Measurements from ENCODE around the gene TJP1.

The TJP1 gene

GRCh38 chr15:29805708-29806104 lies 16.6 kb downstream of the TJP1 start:
- intact Hi-C loops (cut with DNase I; ENCODE audit: low total_unique reads), result no loop called here
- H3K4me1 ChIP-seq, result peaks cover 0 to 78% (median 20%) of the 10 kb centered on the region in 4 donors
- no peak overlapping the region for H3K4me3 ChIP-seq
- H3K27ac ChIP-seq, result peak overlapping the region in 1 of 2 donors; percentile 3
- TF ChIP-seq CTCF (IDR thresholded peaks at IDR 0.05), result no peak
- H3K36me3 ChIP-seq, result no peaks in the 10 kb centered on the region
- no peaks in the 10 kb centered on the region for H3K9me3 ChIP-seq
- H3K27me3 ChIP-seq, result no peaks in the 10 kb centered on the region
- DNase-seq, result no peak

GRCh38 chr15:29805043-29805707 lies 17.1 kb downstream of the TJP1 start:
- Histone ChIP-seq H3K27me3 (no peaks in the 10 kb centered on the region), H3K4me1 (peaks cover 0 to 72% (median 20%) of the 10 kb centered on the region in 4 donors), H3K9me3 (no peaks in the 10 kb centered on the region), H3K27ac (peak overlapping the region; percentile 5 to 9), H3K4me3 (no peak overlapping the region), H3K36me3 (no peaks in the 10 kb centered on the region)
- intact Hi-C loops (cut with DNase I; ENCODE audit: low total_unique reads), result no loop called here
- TF ChIP-seq CTCF (IDR thresholded peaks at IDR 0.05), result no peak
- no peak for DNase-seq

- Histone ChIP-seq H3K4me3 (no peak overlapping the region), H3K4me1 (peaks cover 0 to 58% (median 16%) of the 10 kb centered on the region in 4 donors), H3K36me3 (no peaks in the 10 kb centered on the region), H3K27ac (no peak overlapping the region), H3K27me3 (no peaks in the 10 kb centered on the region), H3K9me3 (no peaks in the 10 kb centered on the region)
- no peak for DNase-seq
- intact Hi-C loops (cut with DNase I; ENCODE audit: low total_unique reads), result no loop called here
- no peak for TF ChIP-seq CTCF (IDR thresholded peaks at IDR 0.05)
Measured at GRCh38 chr15:29802411-29802810, 19.9 kb downstream of the TJP1 start.

GRCh38 chr15:29800491-29801366 lies 21.5 kb downstream of the TJP1 start:
- Histone ChIP-seq H3K4me3 (no peak overlapping the region), H3K27ac (no peak overlapping the region), H3K27me3 (no peaks in the 10 kb centered on the region), H3K36me3 (no peaks in the 10 kb centered on the region), H3K9me3 (no peaks in the 10 kb centered on the region), H3K4me1 (peaks cover 0 to 41% (median 13%) of the 10 kb centered on the region in 4 donors)
- no peak for TF ChIP-seq CTCF (IDR thresholded peaks at IDR 0.05)
- DNase-seq, result no peak
- intact Hi-C loops (cut with DNase I; ENCODE audit: low total_unique reads), result no loop called here

- Histone ChIP-seq H3K27me3 (no peaks in the 10 kb centered on the region), H3K27ac (no peak overlapping the region), H3K4me1 (peaks cover 0 to 39% (median 7%) of the 10 kb centered on the region in 4 donors), H3K36me3 (no peaks in the 10 kb centered on the region), H3K4me3 (no peak overlapping the region), H3K9me3 (no peaks in the 10 kb centered on the region)
- intact Hi-C loops (cut with DNase I; ENCODE audit: low total_unique reads), result loop anchor here (10.0 kb wide), 1 partner anchor 65 kb away; no protein-coding TSS in a partner anchor
- DNase-seq, result no peak
- TF ChIP-seq CTCF (IDR thresholded peaks at IDR 0.05), result no peak
Measured at GRCh38 chr15:29799859-29800258, 22.4 kb downstream of the TJP1 start.

Data from tibial artery (tissue), 4 donors.